Omental fat pad (tissue), 4 donors: Measurements from ENCODE around the gene DENND4B. TPM values are rescaled to one million over a fixed set of nuclear protein-coding genes. Genes with fewer than 3 reads are reported as not detected.

Experiments used
- ATAC-seq: fragments of 150-250 bp; one replicate; pipeline ENCODE4 v1.9.1; 2016; ENCODE audit warnings: mild to moderate bottlenecking, moderate library complexity; ENCODE audit not compliant: low FRiP score
- DNase-seq: peaks from one replicate; pipeline ENCODE4 v3.0.0-alpha.2; 2019; ENCODE audit warnings: low spot score
- CTCF ChIP-seq, 3 donors: fragments of 450-650 bp; IDR thresholded peaks; one replicate each; pipeline ENCODE4 v1.5.1; 2016 to 2017; ENCODE audit warnings: antibody characterized with exemption in 3 of 3, mild to moderate bottlenecking in 3 of 3, moderate library complexity in 2 of 3
- total RNA-seq, 4 donors: library from RNA; depleted of rRNA; stranded (reverse); fragments of >200 nt; gene quantifications; one replicate each; pipeline ENCODE4 v1.1.0, GENCODE V29; 2016

The DENND4B gene
- total RNA-seq, 4 donors from 2014 or later = 21.8 to 75.0 (median 50.3) TPM

DNA sequence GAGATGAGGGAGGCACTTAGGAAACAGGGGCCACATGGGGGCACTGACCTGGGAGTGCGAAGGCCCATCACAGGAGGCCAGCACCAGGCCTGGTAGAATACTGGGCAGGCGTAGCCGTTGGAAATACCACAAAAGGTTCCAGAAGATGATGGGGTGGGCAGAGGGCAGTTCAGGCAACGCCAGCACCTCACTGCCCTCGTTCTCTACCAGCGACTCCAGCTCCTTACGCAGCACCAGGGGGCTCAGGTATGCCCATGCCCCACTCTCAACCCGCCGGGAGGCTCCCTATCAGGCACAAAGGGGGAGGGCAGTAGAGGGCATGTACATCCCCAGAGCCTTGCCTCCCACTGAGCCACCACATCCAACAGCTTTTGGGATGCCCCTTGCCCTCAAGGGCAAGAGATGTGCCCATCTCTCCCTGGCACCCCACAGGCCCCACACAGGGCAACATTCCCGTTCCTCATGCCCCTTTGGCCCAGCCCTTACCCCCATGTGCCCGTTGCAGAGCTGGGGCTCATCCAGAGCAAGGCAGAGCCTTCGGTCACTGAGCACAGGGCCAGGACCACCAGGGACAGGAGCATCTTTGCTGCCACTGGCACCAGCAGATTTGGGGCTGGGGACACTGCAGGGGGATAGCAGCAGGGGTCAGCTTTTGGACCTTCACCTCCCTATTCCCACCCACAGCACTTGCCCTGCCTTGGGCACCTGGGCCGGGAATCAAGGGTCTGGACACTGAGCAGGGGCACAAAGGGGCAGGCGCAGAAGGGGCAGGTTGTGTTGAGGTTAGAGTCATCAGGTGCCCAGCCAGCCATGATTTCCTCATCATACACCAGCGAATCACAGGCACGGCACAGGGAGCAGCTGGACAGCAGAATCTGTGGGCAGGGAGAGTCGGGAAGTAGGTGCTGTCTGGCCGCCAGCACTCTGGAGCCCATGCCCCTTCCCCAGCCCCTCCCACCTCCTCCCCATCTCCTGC lies 14.1 kb downstream of the DENND4B start:
- ATAC-seq (no peak), DNase-seq (no peak)
- TF ChIP-seq CTCF (IDR thresholded peaks at IDR 0.05) = no peak

GRCh38 chr1:153929981-153930948 lies 16.3 kb downstream of the DENND4B start:
- TF ChIP-seq CTCF (IDR thresholded peaks at IDR 0.05) = no peak
- no peak for DNase-seq
- no peak for ATAC-seq

DNA sequence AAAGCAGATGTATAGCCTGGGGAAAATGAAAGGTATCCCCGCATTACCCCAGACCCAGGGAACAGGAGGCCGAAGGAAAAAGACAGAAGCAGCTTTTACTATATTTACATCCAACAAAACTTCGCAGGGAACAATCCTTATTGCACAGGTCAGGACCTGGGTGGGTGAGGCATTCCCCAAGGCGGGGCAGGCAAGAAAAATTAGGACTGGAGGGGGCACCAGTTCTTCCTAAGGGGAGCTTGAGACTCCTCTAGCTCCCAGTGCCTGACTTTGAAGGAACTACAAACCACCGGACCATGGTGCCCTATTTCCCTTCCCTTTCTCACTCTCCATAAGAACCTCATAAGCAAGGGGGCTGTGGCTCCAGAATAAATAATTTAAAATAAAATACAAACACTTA lies 17.1 kb downstream of the DENND4B start:
- no peak for TF ChIP-seq CTCF (IDR thresholded peaks at IDR 0.05)

GRCh38 chr1:153928791-153929341 lies 17.7 kb downstream of the DENND4B start:
- DNase-seq = no peak
- no peak for TF ChIP-seq CTCF (IDR thresholded peaks at IDR 0.05)
- no peak for ATAC-seq

More for the DNA sequence above, 17.1 kb downstream of the DENND4B start:
- ATAC-seq (no peak), DNase-seq (no peak)

- ATAC-seq (no peak), DNase-seq (no peak)
- no peak for TF ChIP-seq CTCF (IDR thresholded peaks at IDR 0.05)
Observed at GRCh38 chr1:153928245-153928644, 18.3 kb downstream of the DENND4B start.

GRCh38 chr1:153926405-153926804 lies 20.1 kb downstream of the DENND4B start:
- no peak for ATAC-seq
- no peak for DNase-seq
- TF ChIP-seq CTCF (IDR thresholded peaks at IDR 0.05) = no peak
